Body of pancreas (tissue), 4 donors: ENCODE results near the gene FRRS1L. TPM values are rescaled to one million over a fixed set of nuclear protein-coding genes. Genes with fewer than 3 reads are reported as not detected.

Source experiments
- ATAC-seq: fragments of 150-250 bp; one replicate; pipeline ENCODE4 v1.9.1; 2016
- DNase-seq, 4 donors: peaks; one replicate each; pipeline ENCODE4 v3.0.0-alpha.2; 2019
- H3K27ac ChIP-seq, 4 donors: fragments of 200-600 bp; sonication (generic); 1 replicate in 3 of 4; 2 replicates in 1 of 4; pipeline versions ENCODE4 v1.5.1 to v1.6.1; 2016 to 2019; ENCODE audit warnings: mild to moderate bottlenecking in 1 of 4, mixed read lengths in 1 of 4, moderate library complexity in 1 of 4
- H3K27me3 ChIP-seq, 2 donors: fragments of 200-600 bp; sonication (generic); one replicate each; pipeline ENCODE4 v1.6.0; 2016; ENCODE audit warnings: mild to moderate bottlenecking in 1 of 2
- H3K36me3 ChIP-seq, 2 donors: fragments of 200-600 bp; sonication (generic); replicated peaks in 1 of 2; 2 replicates each; pipeline ENCODE4 v1.5.1; 2016; ENCODE audit warnings: low read depth in 2 of 2; ENCODE audit not compliant: insufficient read depth in 1 of 2
- H3K4me1 ChIP-seq: fragments of 200-600 bp; sonication (generic); one replicate; pipeline ENCODE4 v1.6.0; 2016
- H3K4me3 ChIP-seq, 2 donors: fragments of 200-600 bp; sonication (generic); 1 replicate in 1 of 2; 2 replicates in 1 of 2; pipeline ENCODE4 v1.5.1; 2016 to 2019
- H3K9me3 ChIP-seq, 3 donors: fragments of 200-600 bp; sonication (generic); 1 replicate in 2 of 3; 2 replicates in 1 of 3; pipeline ENCODE4 v1.5.1; 2016
- CTCF ChIP-seq, 7 experiments: fragments of 450-650 bp in 4 of 7; fragments of 200-600 bp in 3 of 7; sonication (generic) in 3 of 7; IDR thresholded peaks; one replicate each; pipeline ENCODE4 v1.5.1; 2016 to 2019; ENCODE audit warnings: antibody characterized with exemption in 7 of 7
- POLR2A ChIP-seq, 3 donors: fragments of 450-650 bp; IDR thresholded peaks; one replicate each; pipeline ENCODE4 v1.6.1; 2016; ENCODE audit warnings: antibody characterized with exemption in 3 of 3, mild to moderate bottlenecking in 2 of 3
- WGBS, 2 donors: methylation state at CpG; one replicate each; pipeline ENCODE4 v1.1.5; 2017; 5-methylcytosine and 5-hydroxymethylcytosine counted together
- intact Hi-C: fragments of 100-400 bp; cut with DNase I; formaldehyde crosslinking; loops from one replicate; pipeline ENCODE4 v1.15.1; 2023
- total RNA-seq, 2 donors: library from RNA; depleted of rRNA; stranded (reverse); fragments of >200 nt; gene quantifications; one replicate each; pipeline ENCODE4 v1.1.0, GENCODE V29; 2016

The FRRS1L gene
- total RNA-seq, 2 donors from 2014 or later = 0.33 to 0.52 TPM

- Histone ChIP-seq H3K27ac (no peak overlapping the region), H3K27me3 (no peaks in the 10 kb centered on the region), H3K36me3 (no peaks in the 10 kb centered on the region), H3K9me3 (no peaks in the 10 kb centered on the region), H3K4me1 (peaks cover 26% of the 10 kb centered on the region), H3K4me3 (no peak overlapping the region)
- ATAC-seq (no peak), DNase-seq (no peak)
- TF ChIP-seq CTCF (IDR thresholded peaks at IDR 0.05) (no peak), POLR2A (IDR thresholded peaks at IDR 0.05) (no peak)
- intact Hi-C loops = no loop called here
- WGBS, 2 donors = 70 to 75% methylated on average over 11 of the region's 11 CpGs
Observed at GRCh38 chr9:109121232-109121796, 45.7 kb downstream of the FRRS1L start.

GRCh38 chr9:109120204-109120789, 46.8 kb downstream of the FRRS1L start:
- Histone ChIP-seq H3K4me3 (no peak overlapping the region), H3K27me3 (no peaks in the 10 kb centered on the region), H3K36me3 (no peaks in the 10 kb centered on the region), H3K4me1 (peaks cover 36% of the 10 kb centered on the region), H3K27ac (no peak overlapping the region), H3K9me3 (no peaks in the 10 kb centered on the region)
- TF ChIP-seq CTCF (IDR thresholded peaks at IDR 0.05) (no peak), POLR2A (IDR thresholded peaks at IDR 0.05) (no peak)
- 28 to 29% methylated on average over 13 of the region's 13 CpGs for WGBS, 2 donors
- ATAC-seq = no peak
- no peak for DNase-seq
- intact Hi-C loops = no loop called here

- intact Hi-C loops = no loop called here
- WGBS, 2 donors = 0% methylated on average over 6 to 65 of the region's 88 CpGs
- peak; percentile 94 for ATAC-seq
Observed at GRCh38 chr9:109119439-109120203, 47.4 kb downstream of the FRRS1L start, which contains the start of gene TMEM245. TMEM245 (minus strand) TSS chr9:109119947; CDS start chr9:109119913, 34 bp downstream.

GRCh38 chr9:109118808-109119438, 48.1 kb downstream of the FRRS1L start:
- Histone ChIP-seq H3K27me3 (no peaks in the 10 kb centered on the region), H3K27ac (peak overlapping the region; percentile 86 to 95 (median 88)), H3K4me1 (peaks cover 50% of the 10 kb centered on the region), H3K36me3 (no peaks in the 10 kb centered on the region), H3K9me3 (no peaks in the 10 kb centered on the region), H3K4me3 (peak overlapping the region; percentile 64 to 75)
- DNase-seq = peak in 1 of 4 donors; percentile 20
- intact Hi-C loops = no loop called here
- TF ChIP-seq POLR2A (IDR thresholded peaks at IDR 0.05) = no peak
- no peak for TF ChIP-seq CTCF (IDR thresholded peaks at IDR 0.05)
- WGBS, 2 donors = 0% methylated on average over 15 to 25 of the region's 29 CpGs
- no peak for ATAC-seq

More at GRCh38 chr9:109119439-109120203, 47.4 kb downstream of the FRRS1L start, which contains the start of gene TMEM245:
- H3K4me1 ChIP-seq = peaks cover 43% of the 10 kb centered on the region
- H3K27ac ChIP-seq = peak within 1 kb of the TSS; percentile 86 to 95 (median 88)
- DNase-seq = peak; percentile 96 to 98 (median 96)
- H3K36me3 ChIP-seq = no peaks in the 10 kb centered on the region
- TF ChIP-seq CTCF (IDR thresholded peaks at IDR 0.05) (no peak), POLR2A (IDR thresholded peaks at IDR 0.05) (peak; percentile 62 to 89 (median 81))
- no peaks in the 10 kb centered on the region for H3K9me3 ChIP-seq
- no peaks in the 10 kb centered on the region for H3K27me3 ChIP-seq
- H3K4me3 ChIP-seq = peak within 1 kb of the TSS; percentile 64 to 75
